ENCODE measurements around the gene NDUFS8. TPM values are rescaled to one million over a fixed set of nuclear protein-coding genes. Genes with fewer than 3 reads are reported as not detected.

NDUFS8 gene
- total and polyA plus RNA-seq, 10 of the 15 experiments (the other 5 are each of a cell fraction or from before 2014, with no cell fraction given) = 17.6 to 308 (median 120) TPM

DNA sequence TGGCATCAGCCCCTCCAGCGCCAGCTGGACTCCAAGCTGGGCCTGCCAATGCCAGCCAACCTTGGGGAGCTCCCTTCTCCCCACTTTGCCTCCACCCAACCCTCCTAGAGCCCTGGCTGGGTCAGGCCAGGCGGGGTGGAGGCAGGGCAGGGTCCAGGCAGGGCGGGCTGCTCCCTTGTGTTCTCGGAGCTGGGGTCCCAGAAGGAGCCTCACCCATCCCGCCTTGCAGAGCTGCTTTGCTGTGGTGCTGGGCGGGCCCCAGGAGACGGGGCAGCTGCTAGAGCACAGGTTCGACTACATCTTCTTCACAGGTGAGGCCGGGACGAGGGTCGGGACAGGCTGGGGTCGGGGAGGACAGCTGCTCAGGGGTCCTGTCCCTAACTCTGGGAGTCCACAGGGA lies 11.0 kb upstream of the NDUFS8 start:
- no peak for ATAC-seq
- H3K79me2 ChIP-seq (ENCODE audit: control insufficient read depth, insufficient read depth, low read length) = no peaks in the 10 kb centered on the region
- DNase-seq (ENCODE audit: low read depth, low spot score) = no peak
- TF ChIP-seq CREM (IDR thresholded peaks at IDR 0.05; ENCODE audit: low read depth) (no peak), KAT2A (conservative IDR thresholded peaks at IDR 0.05; ENCODE audit: control insufficient read depth, low read depth, low read length) (no peak), NFXL1 (IDR thresholded peaks at IDR 0.05; ENCODE audit: borderline replicate concordance) (no peak), TCF3 (IDR thresholded peaks at IDR 0.05; ENCODE audit: borderline replicate concordance, insufficient read depth, low read depth, low read length) (no peak), ETV6 (conservative IDR thresholded peaks at IDR 0.05 in 1 of 2, IDR thresholded peaks at IDR 0.05 in 1 of 2; ENCODE audit: borderline replicate concordance in 1 of 2, low read depth in 1 of 2) (no peak), EP300 (IDR thresholded peaks at IDR 0.05; ENCODE audit: borderline replicate concordance in 1 of 2, control insufficient read depth in 1 of 2, low read depth in 2 of 2, low read length in 2 of 2) (no peak), IKZF2 (IDR thresholded peaks at IDR 0.05) (no peak), MTA2 (IDR thresholded peaks at IDR 0.05; ENCODE audit: low read depth) (no peak)
- TF ChIP-seq, protein P1, sequence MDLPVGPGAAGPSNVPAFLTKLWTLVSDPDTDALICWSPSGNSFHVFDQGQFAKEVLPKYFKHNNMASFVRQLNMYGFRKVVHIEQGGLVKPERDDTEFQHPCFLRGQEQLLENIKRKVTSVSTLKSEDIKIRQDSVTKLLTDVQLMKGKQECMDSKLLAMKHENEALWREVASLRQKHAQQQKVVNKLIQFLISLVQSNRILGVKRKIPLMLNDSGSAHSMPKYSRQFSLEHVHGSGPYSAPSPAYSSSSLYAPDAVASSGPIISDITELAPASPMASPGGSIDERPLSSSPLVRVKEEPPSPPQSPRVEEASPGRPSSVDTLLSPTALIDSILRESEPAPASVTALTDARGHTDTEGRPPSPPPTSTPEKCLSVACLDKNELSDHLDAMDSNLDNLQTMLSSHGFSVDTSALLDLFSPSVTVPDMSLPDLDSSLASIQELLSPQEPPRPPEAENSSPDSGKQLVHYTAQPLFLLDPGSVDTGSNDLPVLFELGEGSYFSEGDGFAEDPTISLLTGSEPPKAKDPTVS (IDR thresholded peaks at IDR 0.05; ENCODE audit: low read depth, low read length) = no peak
- FAIRE-seq = no peak
- SMC1A ChIA-PET (ENCODE audit: uncharacterized antibody, unreplicated experiment) = no interaction called here
- no peak overlapping the region for H3K4me2 ChIP-seq (ENCODE audit: control insufficient read depth, insufficient read depth)
- no peak overlapping the region for H3K9ac ChIP-seq (ENCODE audit: control insufficient read depth, insufficient read depth, low read length)
- H3K4me3 ChIP-seq = no peak overlapping the region
- 27% methylated on average over 12 of the region's 12 CpGs for WGBS (ENCODE audit: insufficient coverage, insufficient replicate concordance, low lambda C conversion rate, missing lambda C conversion rate)
- POLR2A ChIA-PET = no interaction called here
- H3K27ac ChIP-seq (ENCODE audit: control insufficient read depth, insufficient read depth) = no peak overlapping the region
- no peaks in the 10 kb centered on the region for H4K20me1 ChIP-seq (ENCODE audit: control insufficient read depth, insufficient read depth)
- no peaks in the 10 kb centered on the region for H3K9me3 ChIP-seq (replicated peaks; ENCODE audit: control insufficient read depth, insufficient read depth, low read length)
- H2AFZ ChIP-seq (ENCODE audit: control insufficient read depth, low read depth, low read length) = no peak overlapping the region
- H3K36me3 ChIP-seq (ENCODE audit: control insufficient read depth in 2 of 2, insufficient read depth in 2 of 2, low read length in 1 of 2) = no peaks in the 10 kb centered on the region
- H3K27me3 ChIP-seq (replicated peaks in 1 of 2; ENCODE audit: control insufficient read depth in 2 of 2, insufficient read depth in 2 of 2, low read length in 1 of 2) = no peaks in the 10 kb centered on the region; a peak in 1 of 4 replicates
- CTCF ChIA-PET = no interaction called here
- BruUV-seq (replicated peaks) = no TSS peak
- in situ Hi-C loops (cut with MboI) (no loop called here), intact Hi-C loops (cut with micrococcal nuclease; ENCODE audit: unreplicated experiment) (no loop called here)
- RAD21 ChIA-PET (ENCODE audit: unreplicated experiment) = interaction anchor here (2.0 kb wide), 1 partner anchor 9 kb away, joined by 5 read pairs; the partner anchor contains the start of gene ALDH3B1
- H3K4me1 ChIP-seq (ENCODE audit: control insufficient read depth, insufficient read depth, low read length) = no peaks in the 10 kb centered on the region

All from GM12878 (cell line).